ENCODE data around the gene CARMIL3.

- TF ChIP-seq ZFP30 (CRISPR knock-in tag; IDR thresholded peaks at IDR 0.05) (no peak), BACH2 (CRISPR knock-in tag; IDR thresholded peaks at IDR 0.05; ENCODE audit: borderline replicate concordance) (no peak), OSR1 (CRISPR knock-in tag; IDR thresholded peaks at IDR 0.05) (no peak), POU6F1 (CRISPR knock-in tag; IDR thresholded peaks at IDR 0.05; ENCODE audit: borderline replicate concordance, low read depth) (no peak), ZFP3 (CRISPR knock-in tag; IDR thresholded peaks at IDR 0.05) (no peak), ZNF8 (CRISPR knock-in tag; IDR thresholded peaks at IDR 0.05) (no peak), ZNF70 (CRISPR knock-in tag; IDR thresholded peaks at IDR 0.05) (no peak), ISL1 (CRISPR knock-in tag; IDR thresholded peaks at IDR 0.05) (no peak), TSHZ2 (CRISPR knock-in tag; IDR thresholded peaks at IDR 0.05) (no peak), PPARA (CRISPR knock-in tag; IDR thresholded peaks at IDR 0.05; ENCODE audit: borderline replicate concordance) (no peak), PATZ1 (CRISPR knock-in tag; IDR thresholded peaks at IDR 0.05; ENCODE audit: borderline replicate concordance) (no peak), CREB5 (CRISPR knock-in tag; IDR thresholded peaks at IDR 0.05; ENCODE audit: low read depth) (no peak)
Measured at GRCh38 chr14:24082411-24083080, 30.7 kb downstream of the CARMIL3 start.

Measured in SK-N-SH treated with all-trans-retinoic acid at 6 μM for 48 hours (cell line).